HepG2 (cell line): Measurements from ENCODE around the gene PFN1. TPM values are rescaled to one million over a fixed set of nuclear protein-coding genes. Genes with fewer than 3 reads are reported as not detected.

Experiments used
- ARNT2 ChIP-seq: sonication (generic); formaldehyde crosslinking; IDR thresholded peaks from 2 replicates; pipeline ENCODE4 v1.8.0; 2022; ENCODE audit warnings: mild to moderate bottlenecking, low read depth, missing genetic modification reagents, moderate library complexity
- BRD4 ChIP-seq: sonication (generic); formaldehyde crosslinking; IDR thresholded peaks from 2 replicates; pipeline ENCODE4 v1.4.0; 2020; ENCODE audit warnings: missing genetic modification reagents
- FOXK1 ChIP-seq: sonication (generic); formaldehyde crosslinking; IDR thresholded peaks from 2 replicates; pipeline ENCODE4 v1.4.0; 2020; ENCODE audit warnings: low read depth, missing genetic modification reagents, borderline replicate concordance
- GATAD2A ChIP-seq: IDR thresholded peaks from 2 replicates; pipeline ENCODE4 v1.6.1; 2016
- SMC3 ChIP-seq: IDR thresholded peaks from 2 replicates; pipeline ENCODE4 v1.6.1; 2011; ENCODE audit warnings: low read length, improper control_type of control experiment
- polyA plus RNA-seq, 8 experiments: library from polyadenylated mRNA; depleted of rRNA in 3 of 8; stranded (reverse) in 7 of 8; unstranded in 1 of 8; fragments of >200 nt; fragmentation: Illumina TruSeq in 4 of 8; extraction: Trizol in 4 of 8; gene quantifications; 2 replicates each; pipeline versions ENCODE4 v1.2.1 to v1.2.3, GENCODE V29; 2011 to 2016; ENCODE audit warnings: low read depth in 4 of 8, missing spikeins in 1 of 8, mixed read lengths in 1 of 8; ENCODE audit not compliant: insufficient read depth in 1 of 8
- total RNA-seq, 5 experiments: library from RNA; depleted of rRNA; stranded (reverse); fragments of >200 nt; fragmentation: Illumina TruSeq; extraction: Trizol; gene quantifications; 2 replicates each; pipeline ENCODE4 v1.2.3, GENCODE V29; 2016; ENCODE audit warnings: low read depth in 1 of 5
- TF ChIP-seq, protein P1 (sequence below): IDR thresholded peaks from 2 replicates; pipeline ENCODE4 v1.6.1; 2016; ENCODE audit warnings: low read depth, control low read depth
- TF ChIP-seq, protein P2 (sequence below): sonication (generic); formaldehyde crosslinking; IDR thresholded peaks from 2 replicates; pipeline ENCODE4 v1.5.1; 2020; ENCODE audit warnings: mild to moderate bottlenecking, missing genetic modification reagents, borderline replicate concordance
- TF ChIP-seq, protein P3 (sequence below): IDR thresholded peaks from 2 replicates; pipeline ENCODE4 v1.6.1; 2016
- TF ChIP-seq, protein P4 (sequence below): sonication (generic); formaldehyde crosslinking; IDR thresholded peaks from 2 replicates; pipeline ENCODE4 v1.4.0; 2020; ENCODE audit warnings: low read depth, mild to moderate bottlenecking, missing genetic modification reagents
- TF ChIP-seq, protein P5 (sequence below): sonication (generic); formaldehyde crosslinking; IDR thresholded peaks from 2 replicates; pipeline ENCODE4 v1.4.0; 2020; ENCODE audit warnings: mild to moderate bottlenecking, missing genetic modification reagents, borderline replicate concordance

PFN1 gene
- total and polyA plus RNA-seq, 2 of the 13 experiments (the other 11 are each of a cell fraction or from before 2014, with no cell fraction given), result 494 to 613 TPM

DNA sequence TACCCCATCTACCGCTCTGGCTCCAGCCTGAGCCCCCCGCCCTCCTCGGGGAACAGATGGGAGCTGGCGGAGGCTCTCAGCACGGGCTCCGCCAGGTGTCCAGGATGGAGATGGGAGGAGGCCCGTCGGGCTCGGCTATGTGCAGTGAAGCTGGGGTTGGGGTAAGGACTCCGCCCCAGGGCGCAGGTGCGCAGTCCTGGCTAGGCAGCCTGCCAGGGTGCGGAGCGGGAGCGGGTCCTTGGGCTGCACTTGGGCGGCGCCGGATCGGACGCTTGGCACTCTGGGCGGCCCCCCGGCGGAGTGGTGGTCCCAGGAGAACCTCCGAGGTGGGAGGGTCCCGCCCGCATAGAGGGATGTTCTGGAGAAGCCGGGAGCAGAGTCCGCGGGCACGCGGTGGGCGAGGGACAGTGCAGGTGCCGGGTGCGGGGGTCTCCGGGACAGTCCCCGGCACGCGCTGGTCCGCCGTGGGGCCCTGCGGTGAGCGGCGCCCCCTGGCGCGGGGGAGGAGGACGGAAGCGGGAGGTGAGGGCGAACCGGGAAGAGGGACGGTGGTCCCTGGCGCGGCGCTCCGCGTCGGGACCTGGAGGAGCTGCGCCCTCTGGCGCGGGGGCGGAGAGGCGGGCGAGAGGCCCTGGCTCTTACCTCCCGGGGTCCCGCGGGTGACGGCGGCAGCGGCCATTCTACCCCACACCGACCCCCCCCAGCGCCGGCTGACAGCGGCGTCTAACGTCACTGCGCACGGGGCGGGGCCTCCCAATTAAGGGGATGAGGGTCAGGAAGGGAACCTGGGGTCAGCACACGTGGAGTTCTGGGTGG is 38.8 kb upstream of the PFN1 start, which contains the start of gene CAMTA2 (continued):
- TF ChIP-seq ARNT2 (CRISPR knock-in tag) (peak; percentile 73; the same call in 1 of the 2 replicates), GATAD2A (CRISPR knock-in tag) (peak; percentile 24; the same call in 1 of the 2 replicates), SMC3 (peak; percentile 6; the same call in 1 of the 2 replicates), BRD4 (no peak), FOXK1 (peak; percentile 72; the same call in 1 of the 2 replicates)
- TF ChIP-seq, protein P1, sequence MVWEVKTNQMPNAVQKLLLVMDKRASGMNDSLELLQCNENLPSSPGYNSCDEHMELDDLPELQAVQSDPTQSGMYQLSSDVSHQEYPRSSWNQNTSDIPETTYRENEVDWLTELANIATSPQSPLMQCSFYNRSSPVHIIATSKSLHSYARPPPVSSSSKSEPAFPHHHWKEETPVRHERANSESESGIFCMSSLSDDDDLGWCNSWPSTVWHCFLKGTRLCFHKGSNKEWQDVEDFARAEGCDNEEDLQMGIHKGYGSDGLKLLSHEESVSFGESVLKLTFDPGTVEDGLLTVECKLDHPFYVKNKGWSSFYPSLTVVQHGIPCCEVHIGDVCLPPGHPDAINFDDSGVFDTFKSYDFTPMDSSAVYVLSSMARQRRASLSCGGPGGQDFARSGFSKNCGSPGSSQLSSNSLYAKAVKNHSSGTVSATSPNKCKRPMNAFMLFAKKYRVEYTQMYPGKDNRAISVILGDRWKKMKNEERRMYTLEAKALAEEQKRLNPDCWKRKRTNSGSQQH (CRISPR knock-in tag), result peak; percentile 93
- TF ChIP-seq, protein P2, sequence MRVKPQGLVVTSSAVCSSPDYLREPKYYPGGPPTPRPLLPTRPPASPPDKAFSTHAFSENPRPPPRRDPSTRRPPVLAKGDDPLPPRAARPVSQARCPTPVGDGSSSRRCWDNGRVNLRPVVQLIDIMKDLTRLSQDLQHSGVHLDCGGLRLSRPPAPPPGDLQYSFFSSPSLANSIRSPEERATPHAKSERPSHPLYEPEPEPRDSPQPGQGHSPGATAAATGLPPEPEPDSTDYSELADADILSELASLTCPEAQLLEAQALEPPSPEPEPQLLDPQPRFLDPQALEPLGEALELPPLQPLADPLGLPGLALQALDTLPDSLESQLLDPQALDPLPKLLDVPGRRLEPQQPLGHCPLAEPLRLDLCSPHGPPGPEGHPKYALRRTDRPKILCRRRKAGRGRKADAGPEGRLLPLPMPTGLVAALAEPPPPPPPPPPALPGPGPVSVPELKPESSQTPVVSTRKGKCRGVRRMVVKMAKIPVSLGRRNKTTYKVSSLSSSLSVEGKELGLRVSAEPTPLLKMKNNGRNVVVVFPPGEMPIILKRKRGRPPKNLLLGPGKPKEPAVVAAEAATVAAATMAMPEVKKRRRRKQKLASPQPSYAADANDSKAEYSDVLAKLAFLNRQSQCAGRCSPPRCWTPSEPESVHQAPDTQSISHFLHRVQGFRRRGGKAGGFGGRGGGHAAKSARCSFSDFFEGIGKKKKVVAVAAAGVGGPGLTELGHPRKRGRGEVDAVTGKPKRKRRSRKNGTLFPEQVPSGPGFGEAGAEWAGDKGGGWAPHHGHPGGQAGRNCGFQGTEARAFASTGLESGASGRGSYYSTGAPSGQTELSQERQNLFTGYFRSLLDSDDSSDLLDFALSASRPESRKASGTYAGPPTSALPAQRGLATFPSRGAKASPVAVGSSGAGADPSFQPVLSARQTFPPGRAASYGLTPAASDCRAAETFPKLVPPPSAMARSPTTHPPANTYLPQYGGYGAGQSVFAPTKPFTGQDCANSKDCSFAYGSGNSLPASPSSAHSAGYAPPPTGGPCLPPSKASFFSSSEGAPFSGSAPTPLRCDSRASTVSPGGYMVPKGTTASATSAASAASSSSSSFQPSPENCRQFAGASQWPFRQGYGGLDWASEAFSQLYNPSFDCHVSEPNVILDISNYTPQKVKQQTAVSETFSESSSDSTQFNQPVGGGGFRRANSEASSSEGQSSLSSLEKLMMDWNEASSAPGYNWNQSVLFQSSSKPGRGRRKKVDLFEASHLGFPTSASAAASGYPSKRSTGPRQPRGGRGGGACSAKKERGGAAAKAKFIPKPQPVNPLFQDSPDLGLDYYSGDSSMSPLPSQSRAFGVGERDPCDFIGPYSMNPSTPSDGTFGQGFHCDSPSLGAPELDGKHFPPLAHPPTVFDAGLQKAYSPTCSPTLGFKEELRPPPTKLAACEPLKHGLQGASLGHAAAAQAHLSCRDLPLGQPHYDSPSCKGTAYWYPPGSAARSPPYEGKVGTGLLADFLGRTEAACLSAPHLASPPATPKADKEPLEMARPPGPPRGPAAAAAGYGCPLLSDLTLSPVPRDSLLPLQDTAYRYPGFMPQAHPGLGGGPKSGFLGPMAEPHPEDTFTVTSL (CRISPR knock-in tag), result no peak; the same call in 1 of the 2 replicates
- TF ChIP-seq, protein P3, sequence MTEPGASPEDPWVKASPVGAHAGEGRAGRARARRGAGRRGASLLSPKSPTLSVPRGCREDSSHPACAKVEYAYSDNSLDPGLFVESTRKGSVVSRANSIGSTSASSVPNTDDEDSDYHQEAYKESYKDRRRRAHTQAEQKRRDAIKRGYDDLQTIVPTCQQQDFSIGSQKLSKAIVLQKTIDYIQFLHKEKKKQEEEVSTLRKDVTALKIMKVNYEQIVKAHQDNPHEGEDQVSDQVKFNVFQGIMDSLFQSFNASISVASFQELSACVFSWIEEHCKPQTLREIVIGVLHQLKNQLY (CRISPR knock-in tag), result peak; percentile 1
- TF ChIP-seq, protein P4, sequence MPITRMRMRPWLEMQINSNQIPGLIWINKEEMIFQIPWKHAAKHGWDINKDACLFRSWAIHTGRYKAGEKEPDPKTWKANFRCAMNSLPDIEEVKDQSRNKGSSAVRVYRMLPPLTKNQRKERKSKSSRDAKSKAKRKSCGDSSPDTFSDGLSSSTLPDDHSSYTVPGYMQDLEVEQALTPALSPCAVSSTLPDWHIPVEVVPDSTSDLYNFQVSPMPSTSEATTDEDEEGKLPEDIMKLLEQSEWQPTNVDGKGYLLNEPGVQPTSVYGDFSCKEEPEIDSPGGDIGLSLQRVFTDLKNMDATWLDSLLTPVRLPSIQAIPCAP (CRISPR knock-in tag), result no peak
- TF ChIP-seq, protein P5, sequence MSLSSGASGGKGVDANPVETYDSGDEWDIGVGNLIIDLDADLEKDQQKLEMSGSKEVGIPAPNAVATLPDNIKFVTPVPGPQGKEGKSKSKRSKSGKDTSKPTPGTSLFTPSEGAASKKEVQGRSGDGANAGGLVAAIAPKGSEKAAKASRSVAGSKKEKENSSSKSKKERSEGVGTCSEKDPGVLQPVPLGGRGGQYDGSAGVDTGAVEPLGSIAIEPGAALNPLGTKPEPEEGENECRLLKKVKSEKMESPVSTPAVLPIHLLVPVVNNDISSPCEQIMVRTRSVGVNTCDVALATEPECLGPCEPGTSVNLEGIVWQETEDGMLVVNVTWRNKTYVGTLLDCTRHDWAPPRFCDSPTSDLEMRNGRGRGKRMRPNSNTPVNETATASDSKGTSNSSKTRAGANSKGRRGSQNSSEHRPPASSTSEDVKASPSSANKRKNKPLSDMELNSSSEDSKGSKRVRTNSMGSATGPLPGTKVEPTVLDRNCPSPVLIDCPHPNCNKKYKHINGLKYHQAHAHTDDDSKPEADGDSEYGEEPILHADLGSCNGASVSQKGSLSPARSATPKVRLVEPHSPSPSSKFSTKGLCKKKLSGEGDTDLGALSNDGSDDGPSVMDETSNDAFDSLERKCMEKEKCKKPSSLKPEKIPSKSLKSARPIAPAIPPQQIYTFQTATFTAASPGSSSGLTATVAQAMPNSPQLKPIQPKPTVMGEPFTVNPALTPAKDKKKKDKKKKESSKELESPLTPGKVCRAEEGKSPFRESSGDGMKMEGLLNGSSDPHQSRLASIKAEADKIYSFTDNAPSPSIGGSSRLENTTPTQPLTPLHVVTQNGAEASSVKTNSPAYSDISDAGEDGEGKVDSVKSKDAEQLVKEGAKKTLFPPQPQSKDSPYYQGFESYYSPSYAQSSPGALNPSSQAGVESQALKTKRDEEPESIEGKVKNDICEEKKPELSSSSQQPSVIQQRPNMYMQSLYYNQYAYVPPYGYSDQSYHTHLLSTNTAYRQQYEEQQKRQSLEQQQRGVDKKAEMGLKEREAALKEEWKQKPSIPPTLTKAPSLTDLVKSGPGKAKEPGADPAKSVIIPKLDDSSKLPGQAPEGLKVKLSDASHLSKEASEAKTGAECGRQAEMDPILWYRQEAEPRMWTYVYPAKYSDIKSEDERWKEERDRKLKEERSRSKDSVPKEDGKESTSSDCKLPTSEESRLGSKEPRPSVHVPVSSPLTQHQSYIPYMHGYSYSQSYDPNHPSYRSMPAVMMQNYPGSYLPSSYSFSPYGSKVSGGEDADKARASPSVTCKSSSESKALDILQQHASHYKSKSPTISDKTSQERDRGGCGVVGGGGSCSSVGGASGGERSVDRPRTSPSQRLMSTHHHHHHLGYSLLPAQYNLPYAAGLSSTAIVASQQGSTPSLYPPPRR (CRISPR knock-in tag), result no peak
